CD4-positive, alpha-beta T cell treated with Interleukin-21 for 1 hour (primary cell): ENCODE results near the gene SLC25A2.
A peak's percentile ranks its signal among the peaks of the same experiment; 100 is the strongest.
"Not testable (repeated sequence)": the region's sequence is repeated elsewhere in the genome, so short reads cannot be mapped to it uniquely, and the experiment has no call there.

Experiments used
- DNase-seq: peaks from one replicate; pipeline ENCODE4 v3.0.0-alpha.2; 2020

Gene SLC25A2

GRCh38 chr5:141303756-141304155 is at the start of gene SLC25A2:
Gene SLC25A2, minus strand, starts transcription at chr5:141304049. Its CDS starts 184 bp downstream, at chr5:141303865.
- DNase-seq = no peak

- DNase-seq = no peak
These were observed 47.7 kb upstream of the SLC25A2 start for GRCh38 chr5:141351591-141351990.

GRCh38 chr5:141349917-141350619 is 46.2 kb upstream of the SLC25A2 start, which contains the start of gene PCDHGB1:
Gene PCDHGB1, plus strand, starts transcription at chr5:141350099. Its CDS starts 162 bp downstream, at chr5:141350261.
- peak; percentile 44 for DNase-seq

GRCh38 chr5:141346017-141346416 is 42.2 kb upstream of the SLC25A2 start:
- DNase-seq = not testable (repeated sequence)

GRCh38 chr5:141345327-141345726 is 41.5 kb upstream of the SLC25A2 start:
- DNase-seq = no peak

- no peak for DNase-seq
These were observed 40.2 kb upstream of the SLC25A2 start for GRCh38 chr5:141343953-141344463.

GRCh38 chr5:141343242-141343952 is 39.5 kb upstream of the SLC25A2 start, which contains the start of gene PCDHGA3:
Gene PCDHGA3, plus strand, starts transcription at chr5:141343829. Its CDS starts 205 bp downstream, at chr5:141344034.
- DNase-seq = peak; percentile 23

GRCh38 chr5:141342773-141343172 is 38.9 kb upstream of the SLC25A2 start:
- DNase-seq = no peak

- not testable (repeated sequence) for DNase-seq
These were observed 37.0 kb upstream of the SLC25A2 start for GRCh38 chr5:141340781-141341354.

- no peak for DNase-seq
These were observed 34.9 kb upstream of the SLC25A2 start, which contains the start of gene PCDHGA2 for GRCh38 chr5:141338538-141339306. Gene PCDHGA2, plus strand, starts transcription at chr5:141338760.

- not testable (repeated sequence) for DNase-seq
These were observed 28.7 kb upstream of the SLC25A2 start for GRCh38 chr5:141332571-141332970.

- DNase-seq = peak; percentile 37
These were observed 26.6 kb upstream of the SLC25A2 start, which contains the start of gene PCDHGA1 for GRCh38 chr5:141330299-141331080. Gene PCDHGA1, plus strand, starts transcription at chr5:141330514.

GRCh38 chr5:141328231-141328630 is 24.4 kb upstream of the SLC25A2 start:
- DNase-seq = no peak

- peak; percentile 75 for DNase-seq
These were observed 22.4 kb upstream of the SLC25A2 start for GRCh38 chr5:141326088-141326854.

- no peak for DNase-seq
These were observed 18.4 kb upstream of the SLC25A2 start for GRCh38 chr5:141322261-141322660.

- peak; percentile 94 for DNase-seq
These were observed 16.6 kb upstream of the SLC25A2 start, which contains the start of gene TAF7 for GRCh38 chr5:141320225-141321169. Gene TAF7, minus strand, starts transcription at chr5:141320784. Its CDS starts 740 bp downstream, at chr5:141320044.

GRCh38 chr5:141319699-141320098 is 15.8 kb upstream of the SLC25A2 start:
- no peak for DNase-seq

- no peak for DNase-seq
These were observed 15.4 kb upstream of the SLC25A2 start for GRCh38 chr5:141319202-141319601.

- DNase-seq = not testable (repeated sequence)
These were observed 13.1 kb upstream of the SLC25A2 start for GRCh38 chr5:141316963-141317362.
